Smooth muscle cell (in vitro differentiated cells): ENCODE data around the gene ASCC2. TPM values are rescaled to one million over a fixed set of nuclear protein-coding genes. Genes with fewer than 3 reads are reported as not detected.

Source experiments
- DNase-seq: peaks from one replicate; lab custom pipeline; 2025; ENCODE audit not compliant: unreplicated experiment; lab: John Stamatoyannopoulos, UW
- H2AFZ ChIP-seq: fragments of 200-600 bp; sonication (generic); 2 replicates; pipeline ENCODE4 v1.6.0; 2016; ENCODE audit warnings: antibody characterized with exemption, low read depth, mild to moderate bottlenecking
- H3F3A ChIP-seq: fragments of 200-600 bp; sonication (generic); 2 replicates; pipeline ENCODE4 v1.6.0; 2017; ENCODE audit warnings: antibody characterized with exemption, low read depth
- H3K27ac ChIP-seq: fragments of 200-600 bp; sonication (generic); 2 replicates; pipeline ENCODE4 v1.5.1; 2016; ENCODE audit warnings: low read depth, mild to moderate bottlenecking
- H3K27me3 ChIP-seq: fragments of 200-600 bp; sonication (generic); 2 replicates; pipeline ENCODE4 v1.6.1; 2016; ENCODE audit warnings: low read depth, mild to moderate bottlenecking
- H3K36me3 ChIP-seq: fragments of 200-600 bp; sonication (generic); 2 replicates; pipeline ENCODE4 v1.5.1; 2016; ENCODE audit warnings: low read depth
- H3K4me1 ChIP-seq: fragments of 200-600 bp; sonication (generic); 2 replicates; pipeline ENCODE4 v1.5.1; 2016; ENCODE audit warnings: low read depth
- H3K4me2 ChIP-seq: fragments of 200-600 bp; sonication (generic); 2 replicates; pipeline ENCODE4 v1.6.0; 2016; ENCODE audit warnings: mild to moderate bottlenecking
- H3K4me3 ChIP-seq: fragments of 200-600 bp; sonication (generic); 2 replicates; pipeline ENCODE4 v1.5.1; 2016; ENCODE audit warnings: mild to moderate bottlenecking
- H3K79me2 ChIP-seq: fragments of 200-600 bp; sonication (generic); 2 replicates; pipeline ENCODE4 v1.6.0; 2016; ENCODE audit warnings: low read depth, mild to moderate bottlenecking
- H3K9ac ChIP-seq: fragments of 200-600 bp; sonication (generic); 2 replicates; pipeline ENCODE4 v1.6.0; 2016; ENCODE audit warnings: low read depth
- H3K9me3 ChIP-seq: fragments of 200-600 bp; sonication (generic); replicated peaks from 2 replicates; pipeline ENCODE4 v1.5.1; 2016; ENCODE audit warnings: low read depth
- H4K20me1 ChIP-seq: fragments of 200-600 bp; sonication (generic); 2 replicates; pipeline ENCODE4 v1.6.0; 2016; ENCODE audit warnings: low read depth
- WGBS: methylation state at CpG from one replicate; pipeline ENCODE4 v1.1.7; 2016; ENCODE audit warnings: low lambda C conversion rate; 5-methylcytosine and 5-hydroxymethylcytosine counted together
- polyA plus RNA-seq: library from polyadenylated mRNA; unstranded; fragments of >200 nt; fragmentation: Nextera tagmentation; extraction: Ambion mirVana; gene quantifications from 2 replicates; pipeline ENCODE4 v1.2.1, GENCODE V29; 2016
- total RNA-seq: library from RNA; depleted of rRNA; stranded (reverse); fragments of >200 nt; gene quantifications from 2 replicates; pipeline ENCODE4 v1.2.3, GENCODE V29; 2014
- TF ChIP-seq, protein P1 (sequence below): fragments of 200-600 bp; sonication (generic); IDR thresholded peaks from 2 replicates; pipeline ENCODE4 v1.5.1; 2017; ENCODE audit warnings: borderline replicate concordance, mild to moderate bottlenecking, antibody characterized with exemption; ENCODE audit not compliant: insufficient read depth, poor library complexity, severe bottlenecking

Gene ASCC2
- total and polyA plus RNA-seq, 2 experiments from 2014 or later: 32.1 to 58.9 TPM

DNA sequence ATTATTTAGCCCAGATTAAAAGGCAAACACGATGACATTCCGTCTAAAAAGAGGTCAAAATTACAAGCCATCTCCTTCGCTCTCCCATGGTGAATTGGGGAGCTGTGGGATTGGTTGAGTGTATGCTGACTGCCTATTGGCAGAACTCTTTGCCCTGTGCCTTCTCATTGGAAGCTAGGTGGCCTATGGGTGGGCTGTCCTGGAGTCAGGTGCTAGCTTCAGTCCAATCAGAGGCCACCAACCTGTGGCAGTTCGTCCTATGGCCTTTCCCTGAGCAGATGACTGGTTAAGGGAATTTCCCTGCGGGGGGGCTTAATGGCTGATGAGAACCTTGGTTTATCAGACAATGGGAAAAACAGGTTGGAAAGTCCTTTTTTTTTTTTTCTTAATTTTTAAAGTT is 41.7 kb upstream of the ASCC2 start:
- H2AFZ ChIP-seq: no peak overlapping the region

DNA sequence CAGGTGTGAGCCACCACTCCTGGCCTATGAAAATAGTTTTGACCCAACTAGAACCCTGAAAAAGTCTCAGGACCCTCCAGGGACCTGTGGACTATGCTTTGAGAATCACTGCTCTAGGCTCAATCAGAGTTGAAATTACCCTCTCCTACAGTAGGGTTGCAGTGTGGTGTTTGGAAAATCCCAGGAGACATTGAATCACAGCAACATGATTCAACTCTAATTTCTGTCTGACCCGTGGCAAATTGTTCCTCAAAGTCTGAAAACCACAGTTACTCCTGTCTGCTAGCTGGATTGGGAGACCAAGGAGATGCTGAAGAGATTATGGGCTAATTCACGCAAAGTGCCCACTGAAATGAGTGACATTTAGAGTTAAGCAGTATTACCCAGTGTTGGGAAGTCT is 39.5 kb upstream of the ASCC2 start:
- WGBS: 14% methylated on average over 2 of the region's 2 CpGs
- Histone ChIP-seq H3F3A (no peaks in the 10 kb centered on the region), H3K27ac (peak overlapping the region; percentile 70), H3K4me1 (no peaks in the 10 kb centered on the region), H3K4me3 (no peak overlapping the region), H3K36me3 (no peaks in the 10 kb centered on the region), H4K20me1 (no peaks in the 10 kb centered on the region), H3K79me2 (no peaks in the 10 kb centered on the region), H3K4me2 (peak overlapping the region; percentile 26), H3K27me3 (no peaks in the 10 kb centered on the region), H3K9me3 (no peaks in the 10 kb centered on the region), H3K9ac (no peak overlapping the region), H2AFZ (peak overlapping the region; percentile 43)
- TF ChIP-seq, protein P1, sequence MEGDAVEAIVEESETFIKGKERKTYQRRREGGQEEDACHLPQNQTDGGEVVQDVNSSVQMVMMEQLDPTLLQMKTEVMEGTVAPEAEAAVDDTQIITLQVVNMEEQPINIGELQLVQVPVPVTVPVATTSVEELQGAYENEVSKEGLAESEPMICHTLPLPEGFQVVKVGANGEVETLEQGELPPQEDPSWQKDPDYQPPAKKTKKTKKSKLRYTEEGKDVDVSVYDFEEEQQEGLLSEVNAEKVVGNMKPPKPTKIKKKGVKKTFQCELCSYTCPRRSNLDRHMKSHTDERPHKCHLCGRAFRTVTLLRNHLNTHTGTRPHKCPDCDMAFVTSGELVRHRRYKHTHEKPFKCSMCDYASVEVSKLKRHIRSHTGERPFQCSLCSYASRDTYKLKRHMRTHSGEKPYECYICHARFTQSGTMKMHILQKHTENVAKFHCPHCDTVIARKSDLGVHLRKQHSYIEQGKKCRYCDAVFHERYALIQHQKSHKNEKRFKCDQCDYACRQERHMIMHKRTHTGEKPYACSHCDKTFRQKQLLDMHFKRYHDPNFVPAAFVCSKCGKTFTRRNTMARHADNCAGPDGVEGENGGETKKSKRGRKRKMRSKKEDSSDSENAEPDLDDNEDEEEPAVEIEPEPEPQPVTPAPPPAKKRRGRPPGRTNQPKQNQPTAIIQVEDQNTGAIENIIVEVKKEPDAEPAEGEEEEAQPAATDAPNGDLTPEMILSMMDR: no peak
- DNase-seq: no peak

More for the DNA sequence above, 41.7 kb upstream of the ASCC2 start:
- TF ChIP-seq, protein P1: no peak
- Histone ChIP-seq H3K9me3 (no peaks in the 10 kb centered on the region), H3K27me3 (no peaks in the 10 kb centered on the region), H3K4me2 (no peak overlapping the region), H4K20me1 (peaks cover 12% of the 10 kb centered on the region), H3K4me1 (no peaks in the 10 kb centered on the region), H3K36me3 (no peaks in the 10 kb centered on the region), H3K27ac (no peak overlapping the region), H3K4me3 (no peak overlapping the region), H3F3A (no peaks in the 10 kb centered on the region), H3K79me2 (peaks cover 13% of the 10 kb centered on the region), H3K9ac (no peak overlapping the region)
- DNase-seq: no peak
- WGBS: 95% methylated on average over 5 of the region's 5 CpGs

DNA sequence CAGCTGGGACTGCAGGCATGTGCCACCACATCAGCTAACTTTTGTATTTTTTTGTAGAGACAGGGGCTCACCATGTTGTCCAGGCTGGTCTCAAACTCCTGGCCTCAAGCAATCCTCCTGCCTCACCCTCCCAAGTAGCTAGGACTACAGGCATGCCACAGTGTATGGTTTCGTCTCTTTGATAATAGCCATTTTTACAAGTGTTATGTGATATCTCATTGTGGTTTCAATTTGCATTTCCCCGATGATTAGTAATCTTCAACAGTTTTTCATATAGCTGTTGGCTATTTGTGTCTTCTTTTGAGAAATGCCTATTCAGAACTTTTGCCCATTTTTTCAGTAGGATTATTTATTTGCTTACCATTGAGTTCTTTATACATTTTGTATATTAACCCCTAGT is 35.9 kb upstream of the ASCC2 start:
- Histone ChIP-seq H3F3A (no peaks in the 10 kb centered on the region), H4K20me1 (no peaks in the 10 kb centered on the region), H3K4me2 (no peak overlapping the region), H3K4me1 (peaks cover 6% of the 10 kb centered on the region), H3K27ac (no peak overlapping the region), H3K9me3 (no peaks in the 10 kb centered on the region), H3K9ac (no peak overlapping the region), H3K79me2 (no peaks in the 10 kb centered on the region), H3K4me3 (no peak overlapping the region), H2AFZ (no peak overlapping the region), H3K27me3 (no peaks in the 10 kb centered on the region), H3K36me3 (no peaks in the 10 kb centered on the region)
- DNase-seq: no peak
- WGBS: 71% methylated on average over 2 of the region's 2 CpGs
- TF ChIP-seq, protein P1: no peak

DNA sequence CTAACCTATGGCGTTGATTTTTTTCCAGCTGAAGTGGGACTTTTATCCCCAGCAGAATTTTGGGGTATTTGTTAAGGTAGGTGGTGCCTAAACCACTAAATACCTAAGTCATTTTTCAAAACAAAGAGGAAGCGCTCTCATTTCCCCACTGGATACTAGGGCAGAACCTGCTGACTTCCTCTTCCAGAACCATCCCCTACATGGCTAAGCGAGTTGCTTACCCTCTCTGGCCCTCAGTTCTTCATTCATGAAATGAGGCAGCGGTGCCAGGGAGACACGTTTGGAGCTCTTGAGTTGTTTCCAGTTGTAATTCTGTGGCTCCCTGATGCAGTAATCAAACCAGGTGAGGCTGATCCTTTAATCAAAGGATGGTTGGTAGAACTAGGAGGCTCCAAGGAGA is 34.9 kb upstream of the ASCC2 start:
- H3K36me3 ChIP-seq: no peaks in the 10 kb centered on the region
- H3K9me3 ChIP-seq: no peaks in the 10 kb centered on the region
- WGBS: 93% methylated on average over 5 of the region's 5 CpGs
- no peaks in the 10 kb centered on the region for H3F3A ChIP-seq
- H3K27me3 ChIP-seq: no peaks in the 10 kb centered on the region
- no peaks in the 10 kb centered on the region for H4K20me1 ChIP-seq
- H3K4me2 ChIP-seq: no peak overlapping the region
- H3K27ac ChIP-seq: no peak overlapping the region
- TF ChIP-seq, protein P1: no peak
- H3K9ac ChIP-seq: no peak overlapping the region
- no peak overlapping the region for H3K4me3 ChIP-seq
- H2AFZ ChIP-seq: no peak overlapping the region
- H3K4me1 ChIP-seq: peaks cover 6% of the 10 kb centered on the region
- no peak for DNase-seq
- no peaks in the 10 kb centered on the region for H3K79me2 ChIP-seq
